Panc1 (cell line): Measurements from ENCODE around the gene ZDHHC7. TPM values are rescaled to one million over a fixed set of nuclear protein-coding genes. Genes with fewer than 3 reads are reported as not detected.

Source experiments
- ATAC-seq: fragments of 200-7000 bp; cut with Tn5 transposase; 2 replicates; pipeline ENCODE4 v1.9.1; 2020; ENCODE audit warnings: mild to moderate bottlenecking, moderate library complexity
- BruUV-seq: library from RNA; stranded (reverse); fragments of 400-500 nt; replicated peaks from 2 replicates; lab custom pipeline; 2021; lab: Mats Ljungman, UMichigan
- CTCF ChIA-PET: fragments of 300-600 bp; sonication (Branson Sonifier 250); formaldehyde crosslinking; loops from one replicate; lab custom pipeline; 2022; ENCODE audit warnings: antibody characterized with exemption; lab: Charles Lee
- POLR2A ChIA-PET: fragments of 300-600 bp; sonication (Branson Sonifier 250); formaldehyde crosslinking; loops from one replicate; lab custom pipeline; 2022; ENCODE audit warnings: antibody characterized with exemption; lab: Charles Lee
- DNase-seq: peaks from one replicate; pipeline ENCODE4 v3.0.0-alpha.2; 2010; ENCODE audit warnings: low read depth, low spot score
- H3K27ac ChIP-seq: 2 replicates; pipeline ENCODE4 v1.5.1; 2011; ENCODE audit warnings: mild to moderate bottlenecking, low read length, inconsistent platforms
- H3K27me3 ChIP-seq: fragments of 200-500 bp; sonication (Bioruptor generic); 2 replicates; pipeline ENCODE4 v1.6.0; 2014; ENCODE audit warnings: low read length, inconsistent platforms; ENCODE audit not compliant: control insufficient read depth, insufficient read depth
- H3K36me3 ChIP-seq: fragments of 200-500 bp; sonication (Bioruptor generic); 2 replicates; pipeline ENCODE4 v1.5.1; 2014; ENCODE audit warnings: inconsistent platforms, mild to moderate bottlenecking, low read length, moderate library complexity; ENCODE audit not compliant: control insufficient read depth, insufficient read depth
- H3K4me1 ChIP-seq: 2 replicates; pipeline ENCODE4 v1.5.1; 2011; ENCODE audit warnings: inconsistent platforms, mild to moderate bottlenecking, low read length, moderate library complexity; ENCODE audit not compliant: control insufficient read depth, insufficient read depth
- H3K4me3 ChIP-seq, 2 experiments: 2 replicates each; pipeline ENCODE4 v1.5.1; 2011 to 2012; ENCODE audit warnings: low read depth in 2 of 2, low read length in 2 of 2, mild to moderate bottlenecking in 2 of 2, inconsistent platforms in 1 of 2, moderate library complexity in 1 of 2
- H3K9me3 ChIP-seq: fragments of 200-500 bp; sonication (Bioruptor generic); 2 replicates; pipeline ENCODE4 v1.5.1; 2014; ENCODE audit warnings: low read depth, mild to moderate bottlenecking, inconsistent platforms, low read length, moderate library complexity; ENCODE audit not compliant: control insufficient read depth, insufficient read depth
- CTCF ChIP-seq: fragments of 450-650 bp; IDR thresholded peaks from 2 replicates; pipeline ENCODE4 v1.5.1; 2017; ENCODE audit warnings: mild to moderate bottlenecking
- POLR2AphosphoS5 ChIP-seq: IDR thresholded peaks from 2 replicates; pipeline ENCODE4 v1.6.1; 2012; ENCODE audit warnings: mild to moderate bottlenecking, low read depth, low read length, moderate library complexity
- REST ChIP-seq, 2 experiments: IDR thresholded peaks; 2 replicates each; pipeline ENCODE4 v1.6.1; 2011 to 2012; ENCODE audit warnings: low read depth in 2 of 2, control low read depth in 1 of 2, low read length in 1 of 2, mild to moderate bottlenecking in 1 of 2, moderate library complexity in 1 of 2; ENCODE audit not compliant: insufficient read depth in 1 of 2
- SIN3A ChIP-seq: IDR thresholded peaks from 2 replicates; pipeline ENCODE4 v1.6.1; 2012; ENCODE audit warnings: low read depth, mild to moderate bottlenecking, low read length, moderate library complexity, borderline replicate concordance; ENCODE audit not compliant: insufficient read depth
- TCF7L2 ChIP-seq: IDR thresholded peaks from 2 replicates; pipeline ENCODE4 v1.6.1; 2011; ENCODE audit warnings: mild to moderate bottlenecking, low read depth, low read length, inconsistent platforms
- in situ Hi-C: cut with HindIII; loops from 2 replicates; pipeline ENCODE4 v1.10.0; 2016; ENCODE audit warnings: low sequenced_read_pairs, low pct_unique_long_range_greater_than_20kb
- intact Hi-C: fragments of 100-400 bp; cut with micrococcal nuclease; formaldehyde crosslinking; loops from one replicate; pipeline ENCODE4 v1.10.0; 2022; ENCODE audit not compliant: unreplicated experiment
- total RNA-seq: library from RNA; stranded (reverse); gene quantifications from one replicate; pipeline ENCODE4 v1.2.1, GENCODE V29; 2021; ENCODE audit not compliant: unreplicated experiment

The ZDHHC7 gene
- total RNA-seq, 1 experiment from 2014 or later = 71.5 TPM

- H3K9me3 ChIP-seq = no peaks in the 10 kb centered on the region
- TF ChIP-seq POLR2AphosphoS5 (no peak), TCF7L2 (no peak), REST (IDR thresholded peaks at IDR 0.05; ENCODE audit: insufficient read depth in 1 of 2, low read depth in 2 of 2, low read length in 1 of 2) (no peak), CTCF (no peak), SIN3A (no peak)
- no TSS peak for BruUV-seq
- CTCF ChIA-PET = no interaction called here
- DNase-seq = no peak
- intact Hi-C loops (no loop called here), in situ Hi-C loops (no loop called here)
- H3K4me3 ChIP-seq = no peak overlapping the region
- H3K27ac ChIP-seq = no peak overlapping the region
- H3K27me3 ChIP-seq = no peaks in the 10 kb centered on the region
- H3K36me3 ChIP-seq = no peaks in the 10 kb centered on the region
- no peak for ATAC-seq
- peaks cover 4% of the 10 kb centered on the region; the same call in 1 of the 2 replicates for H3K4me1 ChIP-seq
- POLR2A ChIA-PET = no interaction called here
Observed at GRCh38 chr16:85051683-85052082, 40.3 kb upstream of the ZDHHC7 start.

GRCh38 chr16:85051067-85051581 is 39.8 kb upstream of the ZDHHC7 start:
- Histone ChIP-seq H3K36me3 (no peaks in the 10 kb centered on the region), H3K4me3 (no peak overlapping the region), H3K9me3 (no peaks in the 10 kb centered on the region), H3K27ac (no peak overlapping the region), H3K4me1 (no peaks in the 10 kb centered on the region; the same call in 1 of the 2 replicates), H3K27me3 (no peaks in the 10 kb centered on the region)
- ATAC-seq (no peak), DNase-seq (no peak)
- TF ChIP-seq SIN3A (no peak), REST (IDR thresholded peaks at IDR 0.05; ENCODE audit: insufficient read depth in 1 of 2, low read depth in 2 of 2, low read length in 1 of 2) (no peak), POLR2AphosphoS5 (no peak), CTCF (no peak), TCF7L2 (no peak)
- CTCF ChIA-PET = no interaction called here
- intact Hi-C loops (no loop called here), in situ Hi-C loops (no loop called here)
- POLR2A ChIA-PET = no interaction called here
- BruUV-seq = no TSS peak
